Stimulated activated CD4-positive, alpha-beta T cell treated with anti-CD3 and anti-CD28 coated beads, Interleukin-15, amount 100 ng/mL, for 1 hour (primary cell): Measurements from ENCODE around the gene MYO16.
"Not testable (repeated sequence)": the region's sequence is repeated elsewhere in the genome, so short reads cannot be mapped to it uniquely, and the experiment has no call there.

Experiments used
- DNase-seq, 2 donors: peaks; one replicate each; pipeline ENCODE4 v3.0.0-alpha.2; 2020; ENCODE audit warnings: low read depth in 1 of 2, low spot score in 1 of 2

Gene MYO16

DNA sequence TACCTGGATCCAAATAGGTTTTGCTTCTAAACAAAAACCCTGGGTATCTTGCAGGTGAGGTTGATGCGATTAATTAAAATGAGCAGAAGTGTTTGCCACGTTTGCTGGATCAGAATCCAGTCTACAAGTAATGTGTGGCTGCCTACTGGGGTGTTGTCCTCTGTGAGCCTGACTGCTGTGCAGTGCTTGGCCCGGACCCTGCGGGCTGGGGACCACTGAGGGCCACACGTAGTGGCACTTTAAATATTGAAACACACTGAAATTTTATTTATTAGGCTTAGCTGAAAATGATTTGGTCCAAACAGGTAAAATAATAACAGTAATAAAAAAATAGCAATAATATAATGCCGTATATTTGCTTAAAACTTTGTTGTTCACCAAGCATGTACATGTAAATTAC is 338.0 kb downstream of the MYO16 start:
- DNase-seq = no peak

DNA sequence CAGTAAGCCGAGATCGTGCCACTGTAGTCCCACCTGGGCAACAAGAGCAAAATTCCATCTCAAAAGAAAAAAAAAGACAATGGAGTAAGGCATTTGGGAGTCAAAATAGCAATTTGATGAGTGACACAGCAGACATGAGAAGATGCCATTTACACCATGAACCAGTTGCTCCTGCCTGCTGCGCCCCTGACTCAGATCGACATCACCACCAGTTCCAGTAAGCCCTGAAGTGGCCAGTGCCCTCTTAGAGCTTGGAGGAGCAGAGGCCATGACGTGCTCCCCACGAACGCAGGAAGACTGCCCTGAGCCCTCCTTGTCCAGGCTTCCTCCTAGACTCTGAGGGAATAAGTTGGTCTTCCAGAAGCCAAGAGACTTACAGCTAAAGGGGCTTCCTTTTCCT is 339.2 kb downstream of the MYO16 start:
- no peak for DNase-seq

DNA sequence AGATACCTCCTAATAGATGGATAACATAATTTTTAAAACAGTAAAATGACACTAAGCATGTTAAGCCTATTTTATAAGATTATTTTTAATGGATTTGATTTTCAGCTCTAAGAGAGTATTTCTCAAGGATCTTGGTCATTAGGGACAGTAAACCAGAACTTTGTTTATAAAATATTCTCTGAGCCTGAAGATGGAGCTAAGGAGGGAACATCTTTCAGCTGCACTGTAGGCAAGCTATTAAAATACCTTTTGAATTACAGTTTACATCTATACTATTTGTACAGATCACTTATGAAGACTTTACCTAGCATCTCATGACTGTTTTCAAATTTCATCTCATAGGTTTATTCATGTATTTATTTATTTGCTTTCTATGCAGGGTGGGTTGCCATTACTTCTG is 345.3 kb downstream of the MYO16 start:
- DNase-seq = no peak

DNA sequence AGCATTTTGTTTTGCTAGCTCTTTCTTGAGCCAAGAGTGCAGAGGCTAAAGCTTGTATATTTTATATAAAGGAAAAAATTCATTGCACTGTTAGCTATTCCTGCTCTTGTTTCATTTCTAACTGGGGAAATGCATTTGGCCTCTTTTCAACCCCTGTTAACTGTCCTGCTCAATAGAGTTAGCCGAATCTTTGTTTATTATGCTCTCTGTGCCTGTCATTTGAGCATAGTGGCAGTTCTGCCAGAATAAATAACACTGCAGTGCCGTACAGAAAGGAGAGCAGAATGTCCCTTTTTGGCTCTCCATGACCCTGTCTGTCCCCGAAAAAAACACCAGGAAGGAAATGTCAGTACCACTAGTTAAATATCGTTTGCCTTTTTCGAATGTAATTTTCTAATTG is 350.8 kb downstream of the MYO16 start:
- no peak for DNase-seq

DNA sequence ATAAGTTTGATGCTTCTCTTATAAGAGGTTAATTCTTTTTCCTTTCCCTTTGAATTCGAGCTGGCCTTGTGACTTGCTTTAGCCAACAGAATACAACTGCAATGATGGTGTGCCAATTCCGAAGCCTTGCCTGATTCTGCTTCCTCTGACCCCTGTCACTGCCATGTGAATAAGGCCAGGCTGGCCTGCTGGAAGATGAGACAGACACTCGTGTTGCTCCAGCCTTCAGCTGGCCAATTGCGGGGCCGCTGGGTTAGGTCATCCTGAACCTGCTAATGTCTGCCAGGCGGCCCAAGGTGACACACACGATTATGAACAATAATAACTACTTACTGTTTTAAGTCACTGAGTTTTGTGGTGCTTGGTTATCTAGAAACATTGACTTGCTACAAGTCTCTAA is 352.0 kb downstream of the MYO16 start:
- no peak for DNase-seq

DNA sequence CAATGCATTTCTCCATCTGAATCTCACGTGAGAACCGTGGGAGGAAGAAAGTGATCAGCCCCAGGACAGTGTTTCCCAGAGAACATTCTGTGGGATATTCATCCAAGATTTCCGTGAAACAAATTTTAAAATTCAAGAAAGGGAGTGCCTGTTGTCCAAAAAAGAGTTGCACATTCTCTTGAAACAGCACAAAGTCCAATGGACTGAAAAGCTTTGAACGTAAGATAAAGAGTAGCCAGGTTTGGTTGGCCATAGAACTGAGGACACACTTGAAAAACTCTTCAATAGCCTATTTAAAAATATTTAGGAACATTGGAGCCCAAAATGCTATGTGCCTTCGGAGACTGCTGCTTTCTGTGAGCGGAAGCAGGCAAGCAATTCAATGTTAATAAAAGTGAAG is 353.9 kb downstream of the MYO16 start:
- no peak for DNase-seq

DNA sequence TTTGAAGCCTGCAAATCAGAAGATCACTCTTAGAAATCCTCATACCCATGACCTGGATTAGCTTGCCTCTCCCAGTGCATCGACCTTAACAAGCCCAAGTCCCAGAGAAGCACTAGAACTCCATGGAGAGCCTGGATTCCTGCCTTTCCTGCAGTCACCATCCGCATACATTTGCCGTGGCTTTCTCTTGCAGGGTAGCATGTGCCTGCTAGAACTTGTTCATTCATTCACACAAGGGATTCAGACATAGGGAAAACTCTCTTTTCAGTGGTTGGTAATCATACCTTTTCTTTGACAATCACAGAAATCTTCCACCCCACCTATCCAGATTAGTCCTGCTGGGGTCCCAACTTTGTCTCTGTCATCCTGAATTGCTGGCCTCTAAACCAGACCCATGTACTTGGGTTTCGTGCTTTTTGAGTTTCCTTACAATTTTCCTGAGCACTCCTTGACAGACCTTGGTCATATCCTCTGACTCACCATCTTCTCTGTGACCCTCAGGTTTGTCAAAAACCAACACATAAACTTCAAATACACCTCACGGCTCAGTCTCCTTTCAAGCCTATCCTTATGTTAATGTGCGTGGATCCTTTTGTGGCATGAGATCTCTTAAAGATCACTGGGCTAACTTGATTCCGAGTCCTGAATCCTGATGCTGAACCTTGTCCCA is 355.0 kb downstream of the MYO16 start:
- DNase-seq = no peak

DNA sequence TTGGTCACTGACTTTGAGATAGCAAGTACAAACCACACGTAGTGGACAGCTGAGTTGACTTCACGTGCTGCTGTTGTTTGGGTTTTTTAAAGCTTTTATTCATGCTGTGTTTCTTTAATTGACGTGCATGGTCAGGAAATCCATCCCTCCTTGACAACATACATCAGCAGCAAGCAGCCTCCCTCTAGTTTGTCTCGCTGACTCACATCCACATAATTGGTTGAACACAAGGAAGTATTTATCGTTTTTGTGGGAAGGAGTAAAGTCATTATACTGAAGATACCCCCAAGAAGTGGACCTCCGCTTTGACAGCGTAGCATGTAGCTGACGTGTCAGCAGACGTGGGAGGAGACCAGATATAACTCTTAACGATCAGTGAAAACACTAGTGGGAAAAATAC is 355.8 kb downstream of the MYO16 start:
- DNase-seq = no peak

DNA sequence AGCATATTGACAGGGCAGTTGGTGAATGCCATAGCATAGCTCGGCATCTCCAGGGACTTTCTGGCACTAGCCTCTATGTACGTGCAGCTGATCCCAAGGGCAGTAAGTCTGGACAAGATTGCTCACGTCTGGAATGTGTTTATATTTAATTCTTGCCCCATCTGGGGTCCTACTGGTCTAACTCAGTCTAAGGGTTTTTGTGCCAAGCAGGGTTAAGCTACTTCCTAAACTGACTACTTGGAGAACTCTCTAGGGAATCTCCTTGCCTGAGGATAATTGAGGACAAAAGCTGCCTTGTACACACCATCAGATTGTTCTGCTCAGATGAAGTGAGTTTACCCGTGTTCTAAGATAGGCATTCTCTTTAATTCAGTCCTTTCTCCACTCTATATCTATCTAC is 358.1 kb downstream of the MYO16 start:
- no peak for DNase-seq

DNA sequence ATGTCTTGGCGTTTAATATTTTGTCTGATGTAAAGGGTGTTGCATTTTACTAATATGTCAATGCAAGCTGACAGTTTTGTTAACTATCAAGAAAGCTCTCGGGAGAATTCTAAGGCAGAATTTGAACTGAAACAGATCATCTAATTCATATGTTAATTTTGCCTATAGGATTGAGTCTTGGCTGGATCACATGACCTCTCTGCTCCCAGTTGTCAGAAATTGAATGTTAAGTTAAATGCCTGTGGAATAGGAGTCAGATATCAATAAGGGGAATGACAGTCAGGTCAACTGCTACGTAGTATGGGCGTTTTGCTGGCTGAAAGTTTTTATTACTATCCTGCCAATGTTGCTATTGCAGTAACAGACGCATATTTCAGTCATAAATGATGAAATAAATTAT is 358.5 kb downstream of the MYO16 start:
- DNase-seq = no peak

DNA sequence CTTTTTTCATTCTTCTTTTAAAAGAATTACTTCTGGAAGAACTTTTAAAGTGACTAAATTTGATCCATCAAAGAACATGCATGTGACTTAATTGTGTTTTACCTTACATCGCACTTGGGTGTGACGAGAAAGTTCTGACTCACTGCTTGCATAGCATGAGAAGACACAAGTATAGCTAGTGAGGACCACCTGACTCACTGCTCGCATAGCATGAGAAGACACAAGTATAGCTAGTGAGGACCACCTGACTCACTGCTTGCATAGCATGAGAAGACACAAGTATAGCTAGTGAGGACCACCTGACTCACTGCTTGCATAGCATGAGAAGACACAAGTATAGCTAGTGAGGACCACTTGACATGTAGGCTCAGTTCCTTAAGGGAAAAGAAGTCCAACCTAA is 362.0 kb downstream of the MYO16 start:
- DNase-seq = not testable (repeated sequence)

DNA sequence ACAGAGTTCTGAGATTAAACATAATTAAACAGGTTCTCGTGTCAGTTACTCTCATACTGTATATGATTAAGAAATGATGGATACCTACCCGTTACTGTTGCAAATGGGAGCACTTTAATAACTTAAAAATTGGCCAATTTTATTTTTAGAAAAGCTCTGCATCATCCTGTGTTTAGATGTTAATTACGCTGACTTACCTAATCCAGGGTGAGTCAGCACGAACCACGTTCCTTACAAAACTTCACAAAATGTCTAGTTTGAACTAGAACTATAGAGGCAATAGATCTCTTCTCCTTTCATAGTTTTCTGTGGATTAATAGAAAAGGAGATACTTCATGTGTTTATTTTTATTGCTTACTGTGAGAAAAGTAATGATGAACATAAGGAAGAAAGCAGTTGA is 363.9 kb downstream of the MYO16 start:
- DNase-seq = no peak

DNA sequence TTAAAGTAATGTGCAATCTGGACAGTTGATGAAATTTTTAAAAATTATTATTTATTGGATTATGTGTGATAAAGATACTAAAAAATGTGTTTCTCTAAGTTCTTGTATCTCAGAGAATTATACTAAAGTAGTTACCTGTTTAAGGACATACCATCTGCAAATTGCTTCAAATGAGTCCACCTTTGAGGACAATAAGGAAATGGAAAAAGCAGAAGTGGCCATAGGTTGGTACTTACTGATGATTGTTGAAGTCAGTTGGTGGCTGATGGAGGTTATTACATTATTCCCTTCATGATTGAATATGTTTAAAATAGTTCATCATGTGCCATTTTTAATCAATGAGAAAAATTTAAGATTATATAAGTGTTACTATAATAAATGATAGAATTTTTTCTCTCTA is 367.0 kb downstream of the MYO16 start:
- DNase-seq = no peak

DNA sequence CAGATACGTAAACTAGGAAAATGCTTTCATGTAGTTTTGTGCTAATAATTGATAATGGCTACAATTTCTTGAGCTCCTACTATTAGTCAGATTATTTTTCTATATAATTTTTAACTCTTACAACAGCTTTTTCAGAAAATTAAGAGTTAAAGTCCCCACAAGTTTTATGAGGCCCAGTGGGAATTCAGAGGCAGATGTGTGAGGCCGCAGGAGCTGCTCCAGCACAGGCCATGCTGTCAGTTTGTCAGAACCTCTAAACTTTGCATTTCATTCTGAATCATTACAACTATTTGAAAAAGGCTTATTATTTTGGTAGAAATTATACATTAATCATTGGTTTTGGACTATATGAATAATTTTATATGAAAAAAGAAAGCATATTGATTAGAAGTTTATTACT is 370.8 kb downstream of the MYO16 start:
- no peak for DNase-seq

DNA sequence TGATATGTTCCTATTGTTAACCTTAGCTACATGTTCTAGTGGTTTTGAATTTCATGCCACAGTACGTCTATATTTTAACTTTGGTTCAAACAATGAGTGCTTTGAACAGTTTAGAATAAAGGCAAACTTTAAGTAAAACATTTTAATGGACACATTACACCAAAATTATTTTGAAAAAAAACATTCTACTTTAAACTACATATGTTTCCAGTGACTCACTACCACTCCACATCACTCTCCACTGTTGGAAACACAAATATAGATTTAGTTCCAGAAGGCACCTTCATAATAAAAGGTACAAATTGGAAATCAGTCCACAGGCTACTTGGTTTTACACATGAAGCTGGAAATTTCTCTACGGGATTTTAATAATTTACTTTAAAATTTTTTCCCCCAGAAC is 373.5 kb downstream of the MYO16 start:
- DNase-seq = no peak

DNA sequence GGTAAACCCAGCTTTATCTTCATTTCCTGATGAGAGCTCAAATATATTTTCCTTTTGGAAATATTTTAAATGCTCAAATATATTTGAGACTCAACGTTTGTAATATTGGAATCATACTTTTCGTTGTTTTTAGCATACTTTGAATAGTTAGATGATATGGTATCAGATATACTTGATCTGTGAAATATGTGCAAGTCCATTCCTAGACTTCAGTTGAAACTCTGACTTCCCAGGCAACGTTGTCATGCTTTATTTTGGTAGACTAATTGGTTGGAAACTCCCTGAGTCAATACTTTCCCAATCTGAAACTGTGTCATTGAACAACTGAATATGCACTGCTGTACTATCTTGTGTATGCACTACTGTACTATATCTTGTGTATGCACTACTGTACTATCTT is 378.5 kb downstream of the MYO16 start:
- DNase-seq = no peak

DNA sequence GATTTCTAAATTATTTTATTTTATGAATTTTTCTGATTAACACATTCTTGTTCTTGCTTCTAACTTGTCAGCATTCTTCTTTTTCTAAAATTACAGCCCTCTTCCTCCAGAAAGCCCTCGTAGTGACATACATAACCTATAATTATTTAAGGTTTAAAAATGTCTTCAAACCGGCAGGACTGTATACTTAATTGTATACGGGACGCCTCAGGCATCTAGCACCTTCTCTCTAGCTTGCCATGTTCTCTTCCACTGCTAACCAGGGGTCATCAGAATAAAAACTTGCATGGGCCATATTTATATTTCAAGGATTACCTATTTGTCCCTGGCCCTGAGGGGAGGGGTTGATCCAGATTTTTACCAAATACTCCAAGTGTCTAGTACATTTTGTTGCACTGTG is 380.3 kb downstream of the MYO16 start:
- DNase-seq = no peak

DNA sequence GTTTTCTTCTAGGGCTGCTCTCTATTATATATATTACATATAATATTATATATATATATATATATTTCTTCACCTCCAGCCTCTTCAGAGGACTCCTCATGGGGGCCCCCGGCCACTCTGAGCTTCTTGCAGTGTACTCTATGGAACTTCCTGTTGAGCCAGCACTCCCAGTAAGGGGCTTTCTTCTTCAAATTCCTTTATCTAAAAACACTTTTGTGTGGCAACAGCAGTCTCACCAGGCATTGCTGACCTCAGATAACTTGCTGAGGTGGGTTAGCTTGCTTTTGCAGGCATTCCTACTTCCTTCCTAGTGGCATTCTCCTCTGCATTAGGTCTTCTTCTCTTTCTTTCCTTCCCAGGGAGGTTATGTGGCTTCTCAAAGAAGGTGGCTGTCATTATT is 381.5 kb downstream of the MYO16 start:
- no peak for DNase-seq

DNA sequence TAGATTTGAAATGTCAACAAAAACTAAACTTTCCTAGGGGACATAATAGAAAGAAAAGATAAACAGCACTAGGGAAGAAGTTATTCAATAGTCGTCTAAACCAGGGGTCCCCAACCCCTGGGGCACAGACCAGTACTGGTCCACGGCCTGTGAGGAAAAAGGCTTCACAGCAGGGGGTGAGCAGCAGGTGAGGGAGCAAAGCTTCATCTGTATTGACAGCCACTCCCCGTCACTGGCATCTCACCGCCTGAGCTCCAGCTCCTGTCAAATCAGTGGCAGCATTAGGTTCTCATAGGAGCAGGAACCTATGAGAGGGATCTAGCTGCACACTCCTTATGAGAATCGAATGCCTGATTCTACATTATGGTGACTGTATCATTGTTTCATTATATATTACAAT is 382.7 kb downstream of the MYO16 start:
- DNase-seq = no peak

DNA sequence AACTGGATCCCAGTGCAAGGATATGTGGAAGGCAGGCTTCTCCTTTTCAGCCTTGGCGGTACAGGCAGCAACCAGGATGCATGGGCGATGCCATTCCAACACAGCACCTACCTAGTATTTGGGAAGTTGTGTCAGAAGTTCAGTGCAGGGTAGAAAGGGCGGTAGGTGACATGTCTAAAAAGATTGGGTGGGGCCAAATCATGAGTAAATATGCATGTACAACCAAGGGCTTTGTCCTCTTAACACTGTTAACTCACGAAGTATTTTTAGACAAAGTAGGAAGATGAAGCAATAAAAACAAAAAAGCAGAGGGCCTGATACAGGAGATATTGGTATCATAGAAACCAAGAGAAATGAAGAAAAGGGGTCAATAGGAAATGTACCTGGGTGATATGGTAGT is 392.1 kb downstream of the MYO16 start:
- no peak for DNase-seq

DNA sequence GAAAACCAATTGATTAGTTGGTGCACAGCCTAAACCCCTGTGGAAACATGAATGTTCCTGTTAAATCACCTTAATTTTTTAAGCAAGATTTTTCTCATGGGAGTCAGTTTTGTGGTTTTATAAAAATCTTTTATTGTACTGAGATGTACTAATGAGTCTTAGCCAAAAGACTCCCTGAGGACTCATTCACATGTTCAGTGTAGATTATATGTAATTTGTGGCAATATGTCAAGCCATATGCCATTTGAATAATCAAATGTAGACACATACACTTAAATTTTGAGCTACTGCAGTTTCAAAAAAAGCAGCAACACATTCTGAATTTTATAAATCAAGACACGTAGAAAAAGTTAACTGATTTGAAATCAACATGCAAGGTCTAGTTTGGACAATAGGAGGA is 395.2 kb downstream of the MYO16 start:
- no peak for DNase-seq

DNA sequence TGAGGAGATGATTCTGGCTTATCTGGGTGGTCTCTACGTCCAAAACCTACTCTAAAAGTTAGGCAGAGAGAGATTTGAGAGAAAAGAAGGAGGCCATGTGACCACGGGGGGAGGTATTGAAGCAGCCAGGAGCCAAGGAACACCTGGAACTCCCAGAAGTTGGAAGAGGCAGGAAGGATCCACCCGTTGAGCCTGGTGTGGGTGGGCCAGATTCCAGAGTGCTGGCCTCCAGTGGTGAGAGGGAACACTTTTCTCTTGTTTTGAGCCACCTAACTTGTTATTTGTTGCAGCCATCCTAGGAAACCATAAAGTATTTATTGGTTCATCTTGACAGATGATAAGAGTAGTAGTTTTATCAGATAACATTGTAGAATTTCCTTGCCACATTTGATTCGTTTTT is 396.9 kb downstream of the MYO16 start:
- DNase-seq = no peak

DNA sequence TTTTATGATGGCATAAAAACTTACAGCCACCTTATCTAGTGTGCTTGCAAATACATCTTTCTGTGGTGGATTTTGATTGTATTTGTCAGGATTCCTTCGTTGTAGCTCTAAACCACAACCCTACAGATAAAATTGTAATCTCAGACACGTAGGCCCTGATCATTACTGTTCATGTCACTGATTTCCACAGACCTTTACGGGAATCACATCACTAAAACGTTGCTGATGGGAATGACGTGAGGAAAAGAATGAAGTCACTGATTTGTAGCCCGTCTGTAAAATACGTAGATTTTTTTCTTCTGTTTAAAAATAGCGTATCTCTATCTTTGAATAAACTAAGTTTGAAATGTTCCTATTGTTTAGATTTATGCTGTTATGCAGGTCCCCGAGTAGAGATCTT is 399.2 kb downstream of the MYO16 start:
- no peak for DNase-seq

DNA sequence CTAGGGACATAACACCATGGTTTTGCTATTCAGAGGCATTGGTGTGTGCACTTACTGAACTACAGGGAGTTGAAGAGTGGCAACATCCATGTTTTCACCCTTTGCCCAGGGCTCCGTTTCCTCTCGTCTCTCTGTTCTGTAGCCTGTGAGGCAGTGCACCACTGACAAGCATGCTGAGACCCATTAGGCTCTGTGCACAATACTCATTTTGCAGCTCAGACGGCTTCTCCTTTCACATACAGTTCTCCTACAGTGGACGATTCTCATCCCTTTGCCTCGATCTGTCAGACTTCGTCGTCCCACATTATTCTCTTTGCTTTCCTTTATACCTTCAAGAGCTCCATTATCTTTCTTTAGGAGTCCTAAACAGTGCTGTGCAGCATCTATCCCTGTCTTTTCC is 403.7 kb downstream of the MYO16 start:
- DNase-seq = no peak
